OCI-LY7 (cell line): ENCODE data around the gene RPH3AL. TPM values are rescaled to one million over a fixed set of nuclear protein-coding genes. Genes with fewer than 3 reads are reported as not detected.

Experiments
- BruUV-seq: library from RNA; stranded (reverse); fragments of 400-500 nt; replicated peaks from 2 replicates; lab custom pipeline; 2021; lab: Mats Ljungman, UMichigan
- CTCF ChIA-PET: fragments of 300-600 bp; sonication (Branson Sonifier 250); formaldehyde crosslinking; loops from one replicate; lab custom pipeline; 2022; ENCODE audit warnings: antibody characterized with exemption; ENCODE audit not compliant: unreplicated experiment; lab: Charles Lee
- POLR2A ChIA-PET: fragments of 300-600 bp; sonication (Branson Sonifier 250); formaldehyde crosslinking; loops from one replicate; lab custom pipeline; 2022; ENCODE audit warnings: antibody characterized with exemption; lab: Charles Lee
- DNase-seq: peaks from one replicate; pipeline ENCODE4 v3.0.0-alpha.2; 2015; ENCODE audit warnings: low spot score
- H2AFZ ChIP-seq: fragments of 200-600 bp; sonication (generic), shearing (Covaris generic); 2 replicates; pipeline ENCODE4 v1.6.1; 2014; ENCODE audit warnings: mild to moderate bottlenecking, antibody characterized with exemption, low read length, moderate library complexity
- H3K27ac ChIP-seq: fragments of 200-600 bp; sonication (generic); 2 replicates; pipeline ENCODE4 v1.5.1; 2014; ENCODE audit warnings: mixed run types, low read depth, mild to moderate bottlenecking, moderate library complexity, low read length, inconsistent platforms; ENCODE audit not compliant: poor library complexity, severe bottlenecking
- H3K36me3 ChIP-seq: fragments of 200-600 bp; sonication (generic); 2 replicates; pipeline ENCODE4 v1.6.1; 2014; ENCODE audit warnings: mild to moderate bottlenecking, antibody characterized with exemption, low read length, moderate library complexity, mixed read lengths; ENCODE audit not compliant: insufficient read depth
- H3K4me1 ChIP-seq: fragments of 200-600 bp; sonication (generic); 2 replicates; pipeline ENCODE4 v1.5.1; 2014; ENCODE audit warnings: mild to moderate bottlenecking, low read length; ENCODE audit not compliant: insufficient read depth, poor library complexity, severe bottlenecking
- H3K4me2 ChIP-seq: fragments of 200-600 bp; sonication (generic); 2 replicates; pipeline ENCODE4 v1.6.1; 2014; ENCODE audit warnings: mild to moderate bottlenecking, low read length
- H3K4me3 ChIP-seq: fragments of 200-600 bp; sonication (generic); 2 replicates; pipeline ENCODE4 v1.5.1; 2014; ENCODE audit warnings: mild to moderate bottlenecking, low read depth, low read length; ENCODE audit not compliant: poor library complexity, severe bottlenecking
- H3K79me2 ChIP-seq: fragments of 200-600 bp; sonication (generic); 2 replicates; pipeline ENCODE4 v1.6.1; 2016; ENCODE audit warnings: low read depth, mild to moderate bottlenecking, low read length, moderate library complexity, mixed read lengths; ENCODE audit not compliant: insufficient read depth
- H3K9me2 ChIP-seq: fragments of 200-600 bp; sonication (generic); 2 replicates; pipeline ENCODE4 v1.6.1; 2016; ENCODE audit warnings: mild to moderate bottlenecking, low read length, mixed read lengths; ENCODE audit not compliant: insufficient read depth
- H3K9me3 ChIP-seq: fragments of 200-600 bp; sonication (generic); 2 replicates; pipeline ENCODE4 v1.6.1; 2014; ENCODE audit warnings: mild to moderate bottlenecking, mixed run types, low read length, mixed read lengths
- H4K20me1 ChIP-seq: fragments of 200-600 bp; sonication (generic); 2 replicates; pipeline ENCODE4 v1.6.1; 2014; ENCODE audit warnings: mild to moderate bottlenecking, antibody characterized with exemption, low read length, moderate library complexity, mixed read lengths; ENCODE audit not compliant: insufficient read depth
- CTCF ChIP-seq: fragments of 200-600 bp; sonication (generic); conservative IDR thresholded peaks from 2 replicates; pipeline ENCODE4 v1.5.1; 2014; ENCODE audit warnings: mild to moderate bottlenecking, antibody characterized with exemption, low read length, moderate library complexity, mixed read lengths
- EZH2phosphoT487 ChIP-seq: fragments of 200-600 bp; sonication (generic); IDR thresholded peaks from 2 replicates; pipeline ENCODE4 v1.6.1; 2018; ENCODE audit warnings: low read depth, borderline replicate concordance, mild to moderate bottlenecking, mixed run types, antibody characterized with exemption, low read length, moderate library complexity, mixed read lengths
- intact Hi-C: fragments of 100-400 bp; cut with micrococcal nuclease; formaldehyde crosslinking; loops from one replicate; pipeline ENCODE4 v1.10.0; 2022; ENCODE audit not compliant: unreplicated experiment
- total RNA-seq, 2 experiments: library from RNA; depleted of rRNA in 1 of 2; stranded (reverse); fragments of >200 nt in 1 of 2; shearing (Covaris generic) in 1 of 2; gene quantifications; 2 replicates each; pipeline ENCODE4 v1.2.3, GENCODE V29; 2014 to 2022

Gene RPH3AL
- total RNA-seq, 2 experiments from 2014 or later, result 1.0 to 2.2 TPM

- Histone ChIP-seq H3K4me1 (peaks cover 5% of the 10 kb centered on the region), H3K4me3 (no peak overlapping the region), H3K79me2 (no peaks in the 10 kb centered on the region), H3K27ac (no peak overlapping the region), H3K4me2 (no peak overlapping the region), H4K20me1 (no peaks in the 10 kb centered on the region), H3K36me3 (no peaks in the 10 kb centered on the region), H3K9me3 (no peaks in the 10 kb centered on the region), H2AFZ (no peak overlapping the region), H3K9me2 (no peaks in the 10 kb centered on the region)
- BruUV-seq, result no TSS peak
- intact Hi-C loops, result no loop called here
- ChIA-PET POLR2A (no interaction called here), CTCF (no interaction called here)
- TF ChIP-seq EZH2phosphoT487 (no peak), CTCF (no peak)
- no peak for DNase-seq
These were observed 31.4 kb upstream of the RPH3AL start for GRCh38 chr17:383771-384621.

DNA sequence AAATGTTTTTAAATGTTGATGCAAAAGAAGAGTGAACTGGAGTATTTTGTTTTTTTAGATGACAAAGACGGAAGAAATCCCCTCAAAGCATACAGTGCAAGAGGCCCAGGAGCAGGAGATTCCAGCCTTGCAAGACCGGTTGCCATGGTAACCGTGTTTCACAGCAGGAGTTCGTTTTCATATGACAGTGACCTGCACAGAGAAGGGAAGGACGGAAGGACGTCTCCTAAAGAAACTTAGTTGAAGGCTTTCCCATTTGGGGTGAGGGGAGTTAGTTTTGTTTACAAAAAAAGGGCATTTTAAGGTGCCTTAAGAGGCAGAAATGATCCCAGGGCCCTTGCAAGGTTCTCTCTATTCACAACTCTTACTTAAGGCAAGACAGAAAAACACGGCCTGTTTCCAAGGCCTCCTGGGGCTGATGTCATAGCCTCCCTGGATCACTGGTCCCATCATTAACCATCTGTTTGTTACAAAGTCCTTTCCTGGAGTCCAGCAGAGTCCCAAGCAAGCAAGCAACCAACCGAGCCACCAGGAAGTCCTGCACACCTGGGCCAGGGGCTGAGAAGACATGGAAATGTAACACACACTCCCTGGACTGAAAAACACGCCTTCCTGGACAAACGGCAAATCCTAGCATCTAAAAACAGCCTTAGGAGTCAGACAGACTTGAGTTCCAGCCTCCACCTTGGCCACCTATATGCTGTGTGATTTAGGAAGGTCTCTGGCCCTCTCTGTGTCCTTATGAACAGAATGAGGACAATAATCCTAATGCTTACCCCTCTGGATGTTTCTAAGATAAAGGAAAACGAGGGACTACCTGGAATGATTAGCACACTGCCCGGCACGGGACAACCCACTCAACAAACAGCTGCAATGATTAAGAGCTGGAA, 30.3 kb upstream of the RPH3AL start:
- POLR2A ChIA-PET, result no interaction called here
- no peak overlapping the region for H3K4me2 ChIP-seq
- DNase-seq, result no peak

More for the DNA sequence above, 30.3 kb upstream of the RPH3AL start:
- TF ChIP-seq EZH2phosphoT487 (no peak), CTCF (no peak)
- Histone ChIP-seq H3K27ac (no peak overlapping the region), H3K9me2 (no peaks in the 10 kb centered on the region), H3K79me2 (no peaks in the 10 kb centered on the region), H2AFZ (no peak overlapping the region), H3K9me3 (no peaks in the 10 kb centered on the region), H4K20me1 (no peaks in the 10 kb centered on the region), H3K4me1 (peaks cover 5% of the 10 kb centered on the region), H3K4me3 (no peak overlapping the region), H3K36me3 (no peaks in the 10 kb centered on the region)
- BruUV-seq, result no TSS peak
- intact Hi-C loops, result no loop called here
- CTCF ChIA-PET, result no interaction called here
